Calu3 (cell line): ENCODE measurements around the gene ARL5A. TPM values are rescaled to one million over a fixed set of nuclear protein-coding genes. Genes with fewer than 3 reads are reported as not detected.

Experiments
- BruUV-seq: library from RNA; stranded (reverse); fragments of 400-500 nt; replicated peaks from 2 replicates; lab custom pipeline; 2021; lab: Mats Ljungman, UMichigan
- CTCF ChIA-PET: fragments of 300-600 bp; sonication (Branson Sonifier 250); formaldehyde crosslinking; loops from one replicate; lab custom pipeline; 2022; ENCODE audit warnings: antibody characterized with exemption; lab: Charles Lee
- DNase-seq: peaks from one replicate; pipeline ENCODE4 v3.0.0; 2022
- H3K27ac Mint-ChIP-seq: one replicate; pipeline ENCODE4 v1.8.0; 2022; ENCODE audit warnings: mixed read lengths; ENCODE audit not compliant: unreplicated experiment
- H3K27me3 Mint-ChIP-seq: one replicate; pipeline ENCODE4 v1.8.0; 2022; ENCODE audit warnings: mixed read lengths; ENCODE audit not compliant: unreplicated experiment
- H3K36me3 Mint-ChIP-seq: one replicate; pipeline ENCODE4 v1.8.0; 2022; ENCODE audit warnings: mild to moderate bottlenecking, moderate library complexity, mixed read lengths; ENCODE audit not compliant: insufficient read depth, unreplicated experiment
- H3K4me1 Mint-ChIP-seq: one replicate; pipeline ENCODE4 v1.8.0; 2022; ENCODE audit warnings: mild to moderate bottlenecking, low read depth, mixed read lengths; ENCODE audit not compliant: unreplicated experiment
- H3K4me3 Mint-ChIP-seq: one replicate; pipeline ENCODE4 v1.8.0; 2022; ENCODE audit warnings: mild to moderate bottlenecking, low read depth, moderate library complexity, mixed read lengths; ENCODE audit not compliant: unreplicated experiment
- H3K9me3 Mint-ChIP-seq: one replicate; pipeline ENCODE4 v1.8.0; 2022; ENCODE audit warnings: low read depth, mixed read lengths; ENCODE audit not compliant: unreplicated experiment
- intact Hi-C: fragments of 100-400 bp; cut with micrococcal nuclease; formaldehyde crosslinking; loops from one replicate; pipeline ENCODE4 v1.10.0; 2022; ENCODE audit not compliant: unreplicated experiment
- total RNA-seq: library from RNA; stranded (reverse); gene quantifications from 2 replicates; pipeline ENCODE4 v1.2.3, GENCODE V29; 2022
- TF ChIP-seq, protein P1 (sequence below): fragments of 200-600 bp; IDR thresholded peaks from one replicate; pipeline ENCODE4 v1.8.0; 2022; ENCODE audit warnings: antibody characterized with exemption; ENCODE audit not compliant: unreplicated experiment

The ARL5A gene
- total RNA-seq, 1 experiment from 2014 or later: 53.7 TPM

DNA sequence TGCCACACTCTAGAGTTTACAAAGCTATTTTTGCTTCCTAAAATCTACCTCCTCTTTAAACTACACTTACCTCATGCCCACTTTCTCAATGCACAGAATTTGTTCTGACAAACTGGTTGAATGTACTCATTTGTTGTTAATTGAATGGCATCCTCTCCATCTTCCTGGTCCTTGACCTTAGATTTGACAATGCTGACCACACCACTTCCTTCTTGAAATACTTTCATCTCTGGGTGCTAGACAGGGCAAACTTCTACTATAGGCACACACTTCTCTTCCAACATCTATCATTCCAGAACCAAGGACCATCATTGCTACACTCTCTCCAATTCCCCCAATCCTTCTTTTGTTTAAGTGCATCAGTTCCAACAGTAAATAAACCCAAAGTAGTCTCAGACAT is 22.3 kb downstream of the ARL5A start:
- no TSS peak for BruUV-seq
- H3K4me3 Mint-ChIP-seq: no peak overlapping the region
- TF ChIP-seq, protein P1, sequence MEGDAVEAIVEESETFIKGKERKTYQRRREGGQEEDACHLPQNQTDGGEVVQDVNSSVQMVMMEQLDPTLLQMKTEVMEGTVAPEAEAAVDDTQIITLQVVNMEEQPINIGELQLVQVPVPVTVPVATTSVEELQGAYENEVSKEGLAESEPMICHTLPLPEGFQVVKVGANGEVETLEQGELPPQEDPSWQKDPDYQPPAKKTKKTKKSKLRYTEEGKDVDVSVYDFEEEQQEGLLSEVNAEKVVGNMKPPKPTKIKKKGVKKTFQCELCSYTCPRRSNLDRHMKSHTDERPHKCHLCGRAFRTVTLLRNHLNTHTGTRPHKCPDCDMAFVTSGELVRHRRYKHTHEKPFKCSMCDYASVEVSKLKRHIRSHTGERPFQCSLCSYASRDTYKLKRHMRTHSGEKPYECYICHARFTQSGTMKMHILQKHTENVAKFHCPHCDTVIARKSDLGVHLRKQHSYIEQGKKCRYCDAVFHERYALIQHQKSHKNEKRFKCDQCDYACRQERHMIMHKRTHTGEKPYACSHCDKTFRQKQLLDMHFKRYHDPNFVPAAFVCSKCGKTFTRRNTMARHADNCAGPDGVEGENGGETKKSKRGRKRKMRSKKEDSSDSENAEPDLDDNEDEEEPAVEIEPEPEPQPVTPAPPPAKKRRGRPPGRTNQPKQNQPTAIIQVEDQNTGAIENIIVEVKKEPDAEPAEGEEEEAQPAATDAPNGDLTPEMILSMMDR: no peak
- intact Hi-C loops: no loop called here
- no peaks in the 10 kb centered on the region for H3K27me3 Mint-ChIP-seq
- no peaks in the 10 kb centered on the region for H3K9me3 Mint-ChIP-seq
- no peak overlapping the region for H3K27ac Mint-ChIP-seq
- CTCF ChIA-PET: interaction anchor here (0.6 kb wide), 1 partner anchor 127 kb away, joined by 5 read pairs; no protein-coding TSS in a partner anchor
- no peaks in the 10 kb centered on the region for H3K4me1 Mint-ChIP-seq
- peaks cover 5% of the 10 kb centered on the region for H3K36me3 Mint-ChIP-seq
- DNase-seq: no peak

DNA sequence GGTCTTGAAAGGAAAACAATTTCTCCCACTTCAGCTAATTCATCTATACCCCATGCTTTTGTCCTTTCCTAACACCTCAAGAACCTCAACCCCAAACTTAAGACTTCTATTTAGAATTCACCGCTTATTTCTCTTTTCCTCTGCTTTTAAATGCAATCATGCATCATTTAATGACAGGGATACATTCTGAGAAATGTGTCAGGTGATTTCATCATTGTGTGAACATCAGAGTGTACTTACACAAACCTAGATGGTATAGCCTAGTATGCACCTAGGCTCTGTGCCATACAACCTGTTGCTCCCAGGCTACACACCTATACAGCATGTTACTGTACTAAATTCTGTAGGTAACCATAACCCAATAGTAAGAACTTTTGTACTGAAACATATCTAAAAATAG is 22.9 kb downstream of the ARL5A start:
- intact Hi-C loops: no loop called here
- BruUV-seq: no TSS peak

DNA sequence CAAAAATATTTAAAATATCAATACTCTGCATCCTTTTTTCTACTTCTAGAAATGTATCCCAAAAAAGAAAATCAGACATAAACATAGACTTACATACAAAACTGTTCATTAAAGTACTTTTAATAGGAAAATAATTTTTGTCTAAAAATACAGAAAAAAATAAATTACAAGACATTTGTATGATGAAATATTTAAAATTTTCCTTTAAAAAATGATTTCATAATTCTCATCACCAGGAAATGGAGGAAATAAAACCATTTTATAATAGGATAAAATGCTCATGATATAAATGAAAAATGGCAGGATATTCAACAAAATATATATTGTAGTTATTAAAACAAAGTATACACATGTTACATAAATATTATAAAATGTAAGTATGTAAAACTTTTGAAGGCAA is 24.4 kb downstream of the ARL5A start:
- Mint-ChIP-seq H3K9me3 (no peaks in the 10 kb centered on the region), H3K27ac (no peak overlapping the region), H3K27me3 (no peaks in the 10 kb centered on the region), H3K4me1 (no peaks in the 10 kb centered on the region), H3K36me3 (peaks cover 5% of the 10 kb centered on the region), H3K4me3 (no peak overlapping the region)
- BruUV-seq: no TSS peak
- DNase-seq: no peak
- TF ChIP-seq, protein P1: no peak
- intact Hi-C loops: no loop called here
- CTCF ChIA-PET: no interaction called here

More for the DNA sequence above, 22.9 kb downstream of the ARL5A start:
- no peak for DNase-seq
- H3K9me3 Mint-ChIP-seq: no peaks in the 10 kb centered on the region
- peaks cover 5% of the 10 kb centered on the region for H3K36me3 Mint-ChIP-seq
- CTCF ChIA-PET: no interaction called here
- H3K27me3 Mint-ChIP-seq: no peaks in the 10 kb centered on the region
- no peak overlapping the region for H3K27ac Mint-ChIP-seq
- TF ChIP-seq, protein P1: no peak
- H3K4me1 Mint-ChIP-seq: no peaks in the 10 kb centered on the region
- no peak overlapping the region for H3K4me3 Mint-ChIP-seq

DNA sequence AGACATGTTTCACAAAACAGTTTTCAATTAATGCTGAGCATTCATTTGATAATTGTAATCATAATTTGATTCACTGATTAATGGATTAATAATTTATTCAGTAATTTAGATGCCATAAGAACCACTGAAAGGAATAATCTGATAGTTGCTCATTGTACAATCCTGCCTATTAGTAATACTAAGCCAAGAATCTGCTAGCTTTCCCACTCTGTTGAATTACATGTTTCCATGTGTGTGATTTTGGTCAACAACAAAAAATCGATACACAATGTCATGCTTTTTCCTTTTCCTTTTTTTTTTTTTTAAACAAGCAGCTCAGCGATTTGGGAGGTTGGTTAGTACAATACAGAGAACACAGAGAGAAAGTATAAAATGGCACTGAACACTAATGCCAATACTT is 25.9 kb downstream of the ARL5A start:
- TF ChIP-seq, protein P1: no peak
- BruUV-seq: no TSS peak
- Mint-ChIP-seq H3K9me3 (no peaks in the 10 kb centered on the region), H3K4me1 (peaks cover under 1% of the 10 kb centered on the region), H3K4me3 (no peak overlapping the region), H3K27ac (no peak overlapping the region), H3K36me3 (peaks cover 5% of the 10 kb centered on the region), H3K27me3 (no peaks in the 10 kb centered on the region)
- DNase-seq: no peak
- intact Hi-C loops: no loop called here
- CTCF ChIA-PET: no interaction called here
